K562 treated with DMSO at 1 percent for 12 hours (cell line): ENCODE data around the gene FBXO28. TPM values are rescaled to one million over a fixed set of nuclear protein-coding genes. Genes with fewer than 3 reads are reported as not detected.

ENCODE experiments used
- total RNA-seq: library from RNA; unstranded; fragments of 300-600 nt; gene quantifications from 2 replicates; pipeline ENCODE4 v1.2.3, GENCODE V29; 2022; ENCODE audit not compliant: insufficient read depth

The FBXO28 gene, protein sequence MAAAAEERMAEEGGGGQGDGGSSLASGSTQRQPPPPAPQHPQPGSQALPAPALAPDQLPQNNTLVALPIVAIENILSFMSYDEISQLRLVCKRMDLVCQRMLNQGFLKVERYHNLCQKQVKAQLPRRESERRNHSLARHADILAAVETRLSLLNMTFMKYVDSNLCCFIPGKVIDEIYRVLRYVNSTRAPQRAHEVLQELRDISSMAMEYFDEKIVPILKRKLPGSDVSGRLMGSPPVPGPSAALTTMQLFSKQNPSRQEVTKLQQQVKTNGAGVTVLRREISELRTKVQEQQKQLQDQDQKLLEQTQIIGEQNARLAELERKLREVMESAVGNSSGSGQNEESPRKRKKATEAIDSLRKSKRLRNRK
- 4.4 and 22.5 TPM in 2 replicates for total RNA-seq

GRCh38 chr1:224113918-224114786 lies at the start of gene FBXO28:
TSS of gene FBXO28 (plus strand) at chr1:224114111. CDS start at chr1:224114130, 19 bp downstream.

GRCh38 chr1:224182866-224183590 lies 69.1 kb downstream of the FBXO28 start, which contains the start of gene DEGS1:
TSS of gene DEGS1 (plus strand) at chr1:224183240. CDS start at chr1:224183337, 97 bp downstream.

Other genes with a start within 250 kb of the FBXO28 start
- gene DEGS1, start 69.1 kb downstream of the FBXO28 start, total RNA-seq: 45.6 and 88.7 TPM in 2 replicates
- gene NVL, start 216.1 kb downstream of the FBXO28 start, total RNA-seq: 18.9 and 40.5 TPM in 2 replicates
- 38.7 and 43.2 TPM in 2 replicates for gene CNIH4, start 242.8 kb downstream of the FBXO28 start, total RNA-seq